Body of pancreas (tissue), 4 donors: ENCODE data around the gene SNAPC3.

Experiments used
- POLR2A ChIP-seq, 3 donors: fragments of 450-650 bp; IDR thresholded peaks; one replicate each; pipeline ENCODE4 v1.6.1; 2016; ENCODE audit warnings: antibody characterized with exemption in 3 of 3, mild to moderate bottlenecking in 2 of 3
- TF ChIP-seq, protein P1 (sequence below), 7 experiments: fragments of 450-650 bp in 4 of 7; fragments of 200-600 bp in 3 of 7; sonication (generic) in 3 of 7; IDR thresholded peaks; one replicate each; pipeline ENCODE4 v1.5.1; 2016 to 2019; ENCODE audit warnings: antibody characterized with exemption in 7 of 7

DNA sequence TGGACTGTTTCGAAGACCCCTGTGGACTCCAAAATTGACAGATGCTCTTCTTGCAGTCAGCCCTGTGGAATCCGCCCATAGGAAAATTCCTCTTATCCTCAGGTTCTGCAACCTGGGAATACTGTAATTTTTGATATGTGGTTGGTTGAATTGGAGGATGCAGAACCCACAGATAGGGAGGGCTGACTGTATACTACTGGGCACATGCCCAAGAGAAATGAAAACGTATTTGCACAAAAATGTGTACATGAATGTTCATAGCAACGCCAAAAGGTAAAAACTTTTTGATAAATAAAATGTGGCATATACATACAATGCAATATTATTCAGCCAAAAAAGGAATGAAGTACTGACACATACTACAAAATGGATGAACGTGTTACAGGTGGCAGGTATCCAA lies 1.9 kb upstream of the SNAPC3 start:
- no peak for TF ChIP-seq POLR2A (IDR thresholded peaks at IDR 0.05)
- TF ChIP-seq, protein P1, sequence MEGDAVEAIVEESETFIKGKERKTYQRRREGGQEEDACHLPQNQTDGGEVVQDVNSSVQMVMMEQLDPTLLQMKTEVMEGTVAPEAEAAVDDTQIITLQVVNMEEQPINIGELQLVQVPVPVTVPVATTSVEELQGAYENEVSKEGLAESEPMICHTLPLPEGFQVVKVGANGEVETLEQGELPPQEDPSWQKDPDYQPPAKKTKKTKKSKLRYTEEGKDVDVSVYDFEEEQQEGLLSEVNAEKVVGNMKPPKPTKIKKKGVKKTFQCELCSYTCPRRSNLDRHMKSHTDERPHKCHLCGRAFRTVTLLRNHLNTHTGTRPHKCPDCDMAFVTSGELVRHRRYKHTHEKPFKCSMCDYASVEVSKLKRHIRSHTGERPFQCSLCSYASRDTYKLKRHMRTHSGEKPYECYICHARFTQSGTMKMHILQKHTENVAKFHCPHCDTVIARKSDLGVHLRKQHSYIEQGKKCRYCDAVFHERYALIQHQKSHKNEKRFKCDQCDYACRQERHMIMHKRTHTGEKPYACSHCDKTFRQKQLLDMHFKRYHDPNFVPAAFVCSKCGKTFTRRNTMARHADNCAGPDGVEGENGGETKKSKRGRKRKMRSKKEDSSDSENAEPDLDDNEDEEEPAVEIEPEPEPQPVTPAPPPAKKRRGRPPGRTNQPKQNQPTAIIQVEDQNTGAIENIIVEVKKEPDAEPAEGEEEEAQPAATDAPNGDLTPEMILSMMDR (IDR thresholded peaks at IDR 0.05) = no peak
